Spleen (tissue), 7 donors: ENCODE data around the gene PARD3.

Source experiments
- CTCF ChIP-seq, 11 experiments: fragments of 200-600 bp in 7 of 11; fragments of 450-650 bp in 4 of 11; sonication (generic) in 4 of 11; IDR thresholded peaks in 8 of 11; conservative IDR thresholded peaks in 3 of 11; 1 replicate in 7 of 11; 2 replicates in 4 of 11; pipeline versions ENCODE4 v1.4.0 to v1.8.0; 2016 to 2021; ENCODE audit warnings: antibody characterized with exemption in 11 of 11, inconsistent platforms in 4 of 11, mild to moderate bottlenecking in 1 of 11
- POLR2A ChIP-seq, 3 donors: fragments of 450-650 bp; IDR thresholded peaks; one replicate each; pipeline ENCODE4 v1.5.1; 2017; ENCODE audit warnings: antibody characterized with exemption in 3 of 3, mild to moderate bottlenecking in 1 of 3
- donor health status: DM: no; HTN: no; CAD: no; lungs with moderate emphysema.
- donor health status: DM: no; HTN: no; CAD: no.
- donor health status: DM: no; HTN: no; CAD: no.

GRCh38 chr10:34467364-34467763 is 347.7 kb downstream of the PARD3 start:
- TF ChIP-seq CTCF (IDR thresholded peaks at IDR 0.05 in 8 of 11, conservative IDR thresholded peaks at IDR 0.05 in 3 of 11) = no peak
- no peak for TF ChIP-seq POLR2A (IDR thresholded peaks at IDR 0.05)
